ENCODE measurements around the gene LCP2.

The LCP2 gene

DNA sequence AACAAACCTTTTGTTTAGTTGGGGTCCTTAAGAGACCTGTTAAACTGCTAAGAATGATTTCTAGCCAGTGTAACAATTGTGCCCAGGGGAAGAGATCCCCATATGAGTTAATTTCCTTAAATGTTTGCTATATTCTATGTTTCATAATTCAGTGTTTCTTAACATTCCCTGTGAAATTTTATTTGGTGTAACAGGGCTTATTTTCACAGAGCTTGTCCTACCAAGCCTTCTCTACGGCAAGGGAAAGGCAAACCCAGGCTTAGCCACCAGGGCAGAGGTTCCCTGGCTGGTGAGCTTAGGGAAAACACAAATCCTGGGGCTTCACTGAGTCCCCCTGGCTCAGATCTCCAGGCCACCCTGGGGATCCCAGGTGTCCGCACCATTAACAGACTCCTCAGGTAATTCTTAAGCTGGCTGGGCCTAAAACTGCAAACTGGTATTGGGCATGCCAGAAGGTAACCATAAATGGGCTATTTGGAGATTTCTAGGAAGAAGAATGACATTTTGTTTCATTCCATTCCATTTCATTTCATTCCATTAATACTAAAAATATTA is 17.0 kb upstream of the LCP2 start:
- no peak for DNase-seq

DNA sequence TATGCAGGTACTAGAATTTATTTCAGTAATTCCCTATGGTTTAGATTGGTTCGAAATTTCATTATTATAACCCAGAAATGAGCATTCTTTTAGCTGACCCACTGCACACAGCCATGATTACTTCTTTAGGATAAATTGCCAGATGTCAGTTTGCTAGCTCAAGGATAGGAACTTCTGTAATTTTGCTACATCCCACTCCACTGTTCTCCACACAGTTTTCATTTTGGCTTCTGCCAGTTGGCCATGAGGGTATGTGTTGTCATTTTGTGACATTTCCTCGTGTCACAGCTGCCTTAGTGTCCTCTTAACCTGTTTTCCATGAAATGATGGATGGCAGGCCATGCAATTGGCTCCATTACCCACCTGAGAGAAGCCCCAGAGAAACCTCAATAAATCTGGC is 16.2 kb upstream of the LCP2 start:
- DNase-seq = no peak

GRCh38 chr5:170313344-170313743 is 15.8 kb upstream of the LCP2 start:
- peak; percentile 58 for DNase-seq

DNA sequence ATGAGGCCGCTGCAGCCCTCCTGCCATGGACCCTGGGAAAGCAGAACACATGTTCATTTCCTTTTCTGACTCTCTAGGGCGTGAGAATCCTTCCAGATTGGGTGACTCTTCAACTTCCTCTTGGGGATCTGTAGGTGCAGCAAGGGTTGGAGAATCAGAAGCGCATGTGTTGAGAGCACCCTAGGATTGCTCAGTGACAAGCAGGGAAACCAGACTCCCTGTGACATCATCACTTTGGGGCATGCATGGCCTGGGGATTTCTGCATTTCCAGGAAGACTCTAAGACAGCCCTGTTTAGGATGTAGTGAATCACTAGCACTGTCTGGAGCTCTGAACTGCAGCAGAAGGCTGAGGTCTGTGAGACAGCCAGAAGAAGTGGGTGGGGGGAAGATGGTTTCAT is 15.1 kb upstream of the LCP2 start:
- DNase-seq = peak; percentile 78

- DNase-seq = no peak
Measured at GRCh38 chr5:170312301-170312595, 14.7 kb upstream of the LCP2 start.

DNA sequence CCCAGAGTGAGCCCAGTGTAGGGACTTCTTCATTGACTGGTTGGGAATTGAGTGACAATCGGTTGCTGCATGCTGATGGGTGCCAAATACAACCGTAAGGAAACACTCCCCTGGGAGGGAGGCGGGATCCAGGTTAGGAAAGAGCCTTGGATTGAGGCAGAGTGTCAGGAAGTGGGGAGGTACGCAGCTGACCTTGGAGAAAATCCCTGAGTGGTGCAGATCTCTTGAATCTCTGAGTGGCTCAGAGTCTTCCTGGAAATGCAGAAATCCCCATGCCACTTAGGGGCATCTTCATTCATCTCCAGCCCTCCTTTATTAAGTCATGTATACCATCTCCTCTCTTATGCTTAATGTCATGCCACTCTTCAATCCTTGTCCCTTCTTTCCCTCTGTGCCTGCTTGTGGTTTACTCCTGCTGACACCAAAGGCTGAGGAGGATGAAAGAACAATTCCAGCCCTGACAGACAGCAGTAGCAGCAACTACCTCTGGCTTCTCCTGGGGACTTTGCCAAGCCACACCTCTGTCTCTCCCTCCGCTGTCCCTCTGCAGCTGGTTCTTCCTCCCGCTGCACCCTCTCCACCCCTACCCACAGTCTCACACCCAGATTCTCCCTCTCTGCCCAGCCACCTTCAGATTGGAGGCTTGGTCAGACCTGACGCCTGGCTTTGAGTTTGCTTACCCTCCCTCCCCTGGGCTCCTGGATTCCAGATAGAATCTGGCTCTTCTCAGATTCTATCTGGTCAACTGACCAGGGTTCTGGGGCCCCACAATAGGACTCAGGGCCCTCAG is 14.1 kb upstream of the LCP2 start:
- no peak for DNase-seq

DNA sequence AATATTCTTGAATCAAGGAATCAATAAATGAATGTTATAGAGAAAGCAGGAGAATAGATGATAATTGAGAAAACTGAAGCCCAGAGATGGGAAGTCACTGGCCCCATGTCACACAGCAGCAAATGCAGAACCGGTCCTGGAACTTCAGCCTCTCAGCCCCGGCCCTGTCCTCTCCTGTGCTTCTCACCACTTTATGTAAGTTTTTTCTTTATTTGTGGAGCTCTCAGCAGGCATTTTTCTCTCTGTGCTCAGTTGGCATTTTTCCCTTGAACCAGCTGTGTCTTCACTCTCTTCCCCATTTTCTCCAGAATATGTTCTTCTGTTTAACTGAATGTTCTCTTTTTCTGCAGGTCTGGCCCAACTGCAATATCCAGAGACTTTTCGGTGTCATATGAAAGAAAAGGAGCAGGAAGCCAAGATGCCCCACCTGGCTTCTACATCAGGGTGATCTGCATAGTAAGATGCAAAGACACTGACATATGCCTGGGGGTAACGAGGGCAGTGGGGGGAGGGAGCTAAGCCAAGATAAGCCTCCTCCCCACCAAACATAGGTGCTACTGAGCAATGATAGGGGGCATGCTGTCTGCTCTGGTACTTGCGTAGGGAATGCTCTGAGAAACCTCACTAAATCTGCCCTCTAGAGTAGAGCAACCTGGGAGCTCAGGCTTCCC is 12.8 kb upstream of the LCP2 start:
- no peak for DNase-seq

GRCh38 chr5:170308686-170309085 is 11.1 kb upstream of the LCP2 start:
- DNase-seq = no peak

GRCh38 chr5:170307575-170308465 is 10.2 kb upstream of the LCP2 start:
- no peak for DNase-seq

GRCh38 chr5:170306381-170306831 is 8.8 kb upstream of the LCP2 start:
- DNase-seq = no peak

GRCh38 chr5:170305646-170306025 is 8.1 kb upstream of the LCP2 start:
- DNase-seq = no peak

DNA sequence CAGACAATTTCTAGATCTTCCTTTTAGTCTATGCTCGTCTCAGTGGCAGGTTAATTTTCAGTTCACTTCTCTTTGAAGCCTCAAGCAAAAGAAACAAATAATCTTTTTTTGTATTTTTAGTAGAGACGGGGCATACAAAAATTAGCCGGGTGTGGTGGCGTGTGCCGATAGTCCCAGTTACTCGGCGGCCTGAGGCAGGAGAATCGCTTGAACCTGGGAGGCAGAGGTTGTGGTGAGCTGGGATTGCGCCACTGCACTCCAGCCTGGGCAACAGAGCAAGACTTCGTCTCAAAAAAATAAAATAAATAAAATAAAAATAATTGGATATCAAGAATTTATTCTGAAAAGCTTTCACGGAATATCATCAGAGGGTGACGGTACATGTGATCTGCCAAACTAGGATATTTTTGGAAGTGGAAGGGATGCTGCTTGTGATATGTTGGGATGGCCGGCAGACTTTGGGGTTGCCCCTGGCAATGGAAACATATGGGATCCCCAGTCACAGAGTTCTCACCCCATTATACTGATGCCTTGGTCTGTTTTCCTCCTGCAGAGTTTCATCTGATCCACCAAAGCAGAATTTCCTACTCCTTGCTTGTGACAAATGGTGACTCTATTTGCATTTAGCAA is 7.6 kb upstream of the LCP2 start:
- no peak for DNase-seq

- DNase-seq = peak; percentile 29
Measured at GRCh38 chr5:170303549-170303948, 6.0 kb upstream of the LCP2 start.

GRCh38 chr5:170302653-170303501 is 5.3 kb upstream of the LCP2 start:
- peak; percentile 71 for DNase-seq

GRCh38 chr5:170301981-170302652 is 4.5 kb upstream of the LCP2 start:
- DNase-seq = no peak

DNA sequence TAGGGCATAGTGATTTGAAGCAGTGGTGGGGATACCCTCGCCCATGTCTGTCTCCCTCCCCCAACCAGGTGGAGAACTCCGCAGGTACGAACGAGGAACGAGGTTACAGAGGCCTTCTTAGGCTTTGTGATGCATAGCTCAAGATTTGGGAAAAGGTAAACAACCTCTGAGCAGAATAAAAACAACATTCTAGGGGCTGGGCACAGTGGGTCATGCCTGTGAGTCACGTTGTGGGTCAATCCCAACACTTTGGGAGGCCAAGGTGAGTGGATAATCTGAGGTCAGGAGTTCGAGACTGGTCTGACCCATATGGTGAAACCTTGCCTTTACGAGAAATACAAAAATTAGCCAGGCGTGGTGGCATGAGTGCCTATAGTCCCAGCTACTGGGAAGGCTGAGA is 3.6 kb upstream of the LCP2 start:
- no peak for DNase-seq

DNA sequence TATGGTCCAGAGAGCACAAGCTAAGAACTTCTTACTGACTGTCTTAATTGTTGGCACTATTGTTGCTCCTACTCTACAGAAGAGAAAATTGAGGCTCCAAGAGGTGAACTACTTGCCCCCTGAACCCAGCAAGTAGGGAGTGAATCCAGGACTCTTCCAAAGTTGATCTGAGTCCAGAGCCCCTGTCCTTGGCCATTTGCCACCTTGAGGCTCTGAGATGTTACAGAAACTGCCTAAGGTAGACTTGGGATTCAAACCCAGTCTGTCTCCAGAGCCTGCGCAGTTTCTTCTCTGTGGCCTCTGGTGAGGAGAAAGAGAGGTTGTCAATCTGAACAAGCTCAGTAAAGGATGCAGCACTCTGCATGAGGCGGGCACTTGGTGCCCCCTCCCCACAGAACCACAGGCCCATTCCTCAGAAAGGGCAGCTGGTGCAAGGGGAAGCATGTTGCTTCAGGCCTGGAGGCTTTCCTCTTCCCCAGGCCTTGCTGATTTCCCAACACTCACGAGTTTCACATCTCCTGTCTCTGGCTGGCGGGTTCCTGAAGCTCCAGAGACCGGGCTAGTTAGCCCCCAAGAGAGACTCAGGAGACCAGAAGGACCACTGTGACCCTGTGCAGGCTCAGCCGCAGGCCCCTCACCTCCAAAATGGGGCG is 2.9 kb upstream of the LCP2 start:
- DNase-seq = no peak

GRCh38 chr5:170296935-170297588 is 515 bp downstream of the LCP2 start:
- no peak for DNase-seq

DNA sequence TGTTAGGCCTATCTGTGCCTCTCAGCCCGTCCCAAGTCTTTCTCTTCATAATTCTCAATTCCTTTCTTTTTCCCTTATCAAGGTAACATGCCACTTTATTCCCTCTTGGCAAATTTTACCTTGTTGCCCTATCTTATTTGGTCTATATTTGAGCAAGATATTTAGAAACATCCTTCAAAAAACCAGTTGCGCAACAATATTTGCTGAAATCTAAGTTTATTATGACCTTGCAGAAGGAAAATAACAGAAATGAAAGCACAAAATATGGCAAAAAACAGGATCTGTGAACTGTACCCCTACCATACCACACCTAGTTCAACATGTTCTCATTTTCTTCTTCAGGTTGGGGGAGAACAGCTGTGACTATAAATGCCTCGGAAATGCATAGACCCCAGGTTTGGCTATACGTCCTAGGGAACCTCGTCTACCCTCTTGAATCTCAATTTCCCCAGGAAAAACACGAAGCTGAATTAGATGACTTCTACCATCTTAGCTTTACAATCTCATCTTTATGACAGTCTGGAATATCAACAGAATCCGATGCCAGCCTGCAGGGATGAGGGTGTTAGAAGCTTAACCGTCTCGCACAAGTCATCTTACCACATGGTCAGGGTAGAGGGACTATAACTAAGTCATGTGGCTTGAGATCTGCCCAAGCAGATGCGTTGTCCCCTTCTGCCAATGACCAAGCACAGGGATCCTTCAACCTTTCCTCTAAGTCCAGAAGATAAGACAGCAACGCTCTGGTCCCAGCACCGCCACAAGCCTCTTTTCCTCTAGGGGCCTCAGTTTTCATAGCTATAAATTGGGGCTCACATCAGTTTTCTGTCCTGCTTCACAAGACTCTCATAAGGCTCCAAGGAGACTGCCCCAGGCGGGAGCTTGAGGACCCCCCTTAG is 1.3 kb downstream of the LCP2 start:
- DNase-seq = no peak

Data from CD4-positive, alpha-beta T cell treated with Interleukin-6 for 4 hours (primary cell).